Astrocyte of the cerebellum (primary cell): ENCODE data around the gene SLC6A7.

ENCODE experiments used
- DNase-seq: peaks from one replicate; pipeline ENCODE4 v3.0.0-alpha.2; 2011; ENCODE audit warnings: low read depth
- H3K4me3 ChIP-seq: 2 replicates; pipeline ENCODE4 v1.5.1; 2011; ENCODE audit warnings: mild to moderate bottlenecking, low read depth, low read length, moderate library complexity
- CTCF ChIP-seq: IDR thresholded peaks from 2 replicates; pipeline ENCODE4 v1.5.1; 2012; ENCODE audit warnings: low read length, low read depth, moderate library complexity, mild to moderate bottlenecking; ENCODE audit errors: missing control alignments
- in situ Hi-C: cut with HindIII; loops from 2 replicates; pipeline ENCODE4 v1.10.0; 2017; ENCODE audit warnings: low sequenced_read_pairs

Gene SLC6A7

GRCh38 chr5:150242251-150242894 is 52.5 kb downstream of the SLC6A7 start:
- no peak for DNase-seq
- H3K4me3 ChIP-seq = no peak overlapping the region
- in situ Hi-C loops = no loop called here
- no peak for TF ChIP-seq CTCF

GRCh38 chr5:150243590-150243989 is 53.7 kb downstream of the SLC6A7 start:
- no peak for DNase-seq
- no peak overlapping the region for H3K4me3 ChIP-seq
- no peak for TF ChIP-seq CTCF
- in situ Hi-C loops = no loop called here

GRCh38 chr5:150244209-150244608 is 54.3 kb downstream of the SLC6A7 start:
- H3K4me3 ChIP-seq = no peak overlapping the region
- TF ChIP-seq CTCF = no peak
- in situ Hi-C loops = no loop called here
- DNase-seq = no peak

- no peak for DNase-seq
- TF ChIP-seq CTCF = no peak
- no peak overlapping the region for H3K4me3 ChIP-seq
- in situ Hi-C loops = no loop called here
These were observed 55.4 kb downstream of the SLC6A7 start for GRCh38 chr5:150245111-150245789.

- no peak for TF ChIP-seq CTCF
- no peak overlapping the region for H3K4me3 ChIP-seq
- no peak for DNase-seq
- in situ Hi-C loops = no loop called here
These were observed 55.9 kb downstream of the SLC6A7 start for GRCh38 chr5:150245808-150246207.

GRCh38 chr5:150246429-150246828 is 56.6 kb downstream of the SLC6A7 start:
- TF ChIP-seq CTCF = no peak
- in situ Hi-C loops = no loop called here
- no peak overlapping the region for H3K4me3 ChIP-seq

More at GRCh38 chr5:150246429-150246828, 56.6 kb downstream of the SLC6A7 start:
- no peak for DNase-seq
